BLaER1 treated with 17β-estradiol and CSF1 and Interleukin-3, amounts not matched to agents 10 nM and 100 nM (cell line): ENCODE data around the gene ANKH.

Source experiments
- H3K27ac ChIP-seq, 11 experiments: shearing (Covaris generic); formaldehyde crosslinking; 2 replicates each; pipeline ENCODE4 v1.8.1; 2022
- H3K27me3 ChIP-seq, 11 experiments: shearing (Covaris generic); formaldehyde crosslinking; 2 replicates each; pipeline ENCODE4 v1.8.1; 2022
- H3K36me3 ChIP-seq, 11 experiments: shearing (Covaris generic); formaldehyde crosslinking; 2 replicates each; pipeline ENCODE4 v1.8.1; 2022
- H3K4me1 ChIP-seq, 10 experiments: shearing (Covaris generic); formaldehyde crosslinking; 2 replicates each; pipeline ENCODE4 v1.8.1; 2022
- H3K4me2 ChIP-seq, 11 experiments: shearing (Covaris generic); formaldehyde crosslinking; 2 replicates each; pipeline ENCODE4 v1.8.1; 2022
- H3K4me3 ChIP-seq, 10 experiments: shearing (Covaris generic); formaldehyde crosslinking; 2 replicates each; pipeline ENCODE4 v1.8.1; 2022
- H3K9ac ChIP-seq, 11 experiments: shearing (Covaris generic); formaldehyde crosslinking; 2 replicates each; pipeline ENCODE4 v1.8.1; 2022
- H3K9me3 ChIP-seq, 11 experiments: shearing (Covaris generic); formaldehyde crosslinking; replicated peaks in 1 of 11; 2 replicates each; pipeline ENCODE4 v1.8.1; 2022
- H4K20me1 ChIP-seq, 11 experiments: shearing (Covaris generic); formaldehyde crosslinking; 2 replicates each; pipeline ENCODE4 v1.8.1; 2022
- Cebpa-rat ChIP-seq, 11 experiments: shearing (Covaris generic); IDR thresholded peaks; 2 replicates each; pipeline ENCODE4 v1.8.1; 2022

ANKH gene

GRCh38 chr5:14790220-14790619 lies 81.4 kb downstream of the ANKH start:
- Histone ChIP-seq H3K4me2 (peak overlapping the region in 10 of 11 experiments; percentile 15 to 62 (median 34); a peak in 16 of 22 replicates), H3K9ac (no peak overlapping the region), H3K27me3 (no peaks in the 10 kb centered on the region), H3K4me1 (peaks cover 8 to 31% (median 18%) of the 10 kb centered on the region in 10 experiments; a peak in 19 of 20 replicates), H4K20me1 (peaks cover 0 to 55% (median 2%) of the 10 kb centered on the region in 11 experiments; a peak in 9 of 22 replicates), H3K9me3 (peaks cover 0 to 9% (median 0%) of the 10 kb centered on the region in 11 experiments; a peak in 4 of 22 replicates), H3K4me3 (no peak overlapping the region), H3K36me3 (peaks cover 11 to 60% (median 29%) of the 10 kb centered on the region in 11 experiments; a peak in 19 of 22 replicates), H3K27ac (no peak overlapping the region; a peak in 1 of 22 replicates)
- no peak for TF ChIP-seq Cebpa-rat (IDR thresholded peaks at IDR 0.05)

- no peak overlapping the region for H3K27ac ChIP-seq
- peaks cover 7 to 31% (median 15%) of the 10 kb centered on the region in 10 experiments; a peak in 19 of 20 replicates for H3K4me1 ChIP-seq
- no peak for TF ChIP-seq Cebpa-rat (IDR thresholded peaks at IDR 0.05)
- H3K4me2 ChIP-seq: 0 out of 22 replicates have a peak overlapping the region, but pooled peaks of 1 of the 11 experiments have one; percentile 9
- no peak overlapping the region for H3K9ac ChIP-seq
- peaks cover 11 to 60% (median 36%) of the 10 kb centered on the region in 11 experiments; a peak in 21 of 22 replicates for H3K36me3 ChIP-seq
- no peak overlapping the region for H3K4me3 ChIP-seq
- no peaks in the 10 kb centered on the region for H3K27me3 ChIP-seq
- peaks cover 0 to 38% (median 0%) of the 10 kb centered on the region in 11 experiments; a peak in 8 of 22 replicates for H4K20me1 ChIP-seq
- peaks cover 0 to 28% (median 11%) of the 10 kb centered on the region in 11 experiments; a peak in 12 of 22 replicates for H3K9me3 ChIP-seq
These were observed 83.6 kb downstream of the ANKH start for GRCh38 chr5:14787801-14788579.

GRCh38 chr5:14783691-14784090 lies 87.9 kb downstream of the ANKH start:
- Histone ChIP-seq H4K20me1 (peaks cover 0 to 35% (median 0%) of the 10 kb centered on the region in 11 experiments; a peak in 6 of 22 replicates), H3K27ac (no peak overlapping the region), H3K4me3 (no peak overlapping the region), H3K27me3 (no peaks in the 10 kb centered on the region), H3K4me1 (peaks cover 14 to 38% (median 22%) of the 10 kb centered on the region in 10 experiments), H3K36me3 (peaks cover 17 to 73% (median 39%) of the 10 kb centered on the region in 11 experiments), H3K4me2 (no peak overlapping the region), H3K9me3 (peaks cover 0 to 20% (median 11%) of the 10 kb centered on the region in 11 experiments; a peak in 11 of 22 replicates), H3K9ac (no peak overlapping the region)
- TF ChIP-seq Cebpa-rat (IDR thresholded peaks at IDR 0.05): no peak

- no peaks in the 10 kb centered on the region for H3K27me3 ChIP-seq
- no peak overlapping the region for H3K9ac ChIP-seq
- peaks cover 0 to 40% (median 6%) of the 10 kb centered on the region in 11 experiments; a peak in 7 of 22 replicates for H4K20me1 ChIP-seq
- peak in 5 of 11 experiments; percentile 19 to 66 (median 34); a peak in 7 of 22 replicates for TF ChIP-seq Cebpa-rat (IDR thresholded peaks at IDR 0.05)
- no peak overlapping the region; a peak in 1 of 22 replicates for H3K4me2 ChIP-seq
- no peak overlapping the region for H3K27ac ChIP-seq
- H3K36me3 ChIP-seq: peaks cover 17 to 75% (median 36%) of the 10 kb centered on the region in 11 experiments
- peaks cover 0 to 20% (median 11%) of the 10 kb centered on the region in 11 experiments; a peak in 11 of 22 replicates for H3K9me3 ChIP-seq
- H3K4me1 ChIP-seq: peaks cover 14 to 34% (median 18%) of the 10 kb centered on the region in 10 experiments
- H3K4me3 ChIP-seq: no peak overlapping the region
These were observed 89.0 kb downstream of the ANKH start for GRCh38 chr5:14782591-14782990.

GRCh38 chr5:14781106-14781505 lies 90.5 kb downstream of the ANKH start:
- no peak overlapping the region for H3K9ac ChIP-seq
- peak overlapping the region; percentile 27 to 64 (median 52); a peak in 21 of 22 replicates for H3K4me2 ChIP-seq
- H3K9me3 ChIP-seq: peaks cover 0 to 20% (median 11%) of the 10 kb centered on the region in 11 experiments; a peak in 11 of 22 replicates
- no peak for TF ChIP-seq Cebpa-rat (IDR thresholded peaks at IDR 0.05)
- H3K27me3 ChIP-seq: no peaks in the 10 kb centered on the region
- H3K4me3 ChIP-seq: no peak overlapping the region
- no peak overlapping the region for H3K27ac ChIP-seq
- H4K20me1 ChIP-seq: peaks cover 0 to 49% (median 11%) of the 10 kb centered on the region in 11 experiments; a peak in 8 of 22 replicates
- H3K36me3 ChIP-seq: peaks cover 21 to 75% (median 38%) of the 10 kb centered on the region in 11 experiments
- H3K4me1 ChIP-seq: peaks cover 14 to 28% (median 17%) of the 10 kb centered on the region in 10 experiments

GRCh38 chr5:14779975-14780374 lies 91.6 kb downstream of the ANKH start:
- Histone ChIP-seq H3K9ac (no peak overlapping the region), H3K27ac (no peak overlapping the region)
- no peak for TF ChIP-seq Cebpa-rat (IDR thresholded peaks at IDR 0.05)

GRCh38 chr5:14778792-14779070 lies 92.8 kb downstream of the ANKH start:
- Histone ChIP-seq H3K27me3 (no peaks in the 10 kb centered on the region), H3K36me3 (peaks cover 11 to 55% (median 24%) of the 10 kb centered on the region in 11 experiments; a peak in 18 of 22 replicates), H4K20me1 (peaks cover 0 to 61% (median 13%) of the 10 kb centered on the region in 11 experiments; a peak in 10 of 22 replicates), H3K9ac (no peak overlapping the region), H3K4me2 (no peak overlapping the region), H3K9me3 (peaks cover 0 to 4% (median 0%) of the 10 kb centered on the region in 11 experiments; a peak in 5 of 22 replicates), H3K4me1 (peaks cover 14 to 28% (median 17%) of the 10 kb centered on the region in 10 experiments), H3K27ac (no peak overlapping the region), H3K4me3 (no peak overlapping the region)
- no peak for TF ChIP-seq Cebpa-rat (IDR thresholded peaks at IDR 0.05)

More at GRCh38 chr5:14779975-14780374, 91.6 kb downstream of the ANKH start:
- Histone ChIP-seq H3K4me3 (no peak overlapping the region), H3K4me1 (peaks cover 14 to 28% (median 17%) of the 10 kb centered on the region in 10 experiments), H3K4me2 (peak overlapping the region in 1 of 11 experiments; percentile 58; a peak in 1 of 22 replicates), H3K9me3 (peaks cover 0 to 17% (median 9%) of the 10 kb centered on the region in 11 experiments; a peak in 11 of 22 replicates), H4K20me1 (peaks cover 0 to 58% (median 13%) of the 10 kb centered on the region in 11 experiments; a peak in 10 of 22 replicates), H3K27me3 (no peaks in the 10 kb centered on the region), H3K36me3 (peaks cover 17 to 67% (median 36%) of the 10 kb centered on the region in 11 experiments)

- Histone ChIP-seq H3K4me2 (no peak overlapping the region), H3K27me3 (no peaks in the 10 kb centered on the region), H3K9me3 (no peaks in the 10 kb centered on the region; a peak in 1 of 22 replicates), H3K27ac (no peak overlapping the region), H3K4me1 (peaks cover 14 to 28% (median 17%) of the 10 kb centered on the region in 10 experiments), H3K4me3 (no peak overlapping the region), H3K36me3 (peaks cover 11 to 53% (median 21%) of the 10 kb centered on the region in 11 experiments; a peak in 16 of 22 replicates), H4K20me1 (peaks cover 0 to 67% (median 13%) of the 10 kb centered on the region in 11 experiments; a peak in 10 of 22 replicates), H3K9ac (no peak overlapping the region)
- no peak for TF ChIP-seq Cebpa-rat (IDR thresholded peaks at IDR 0.05)
These were observed 93.4 kb downstream of the ANKH start for GRCh38 chr5:14777932-14778791.
